ENCODE results near the gene KPRP.

KPRP gene

DNA sequence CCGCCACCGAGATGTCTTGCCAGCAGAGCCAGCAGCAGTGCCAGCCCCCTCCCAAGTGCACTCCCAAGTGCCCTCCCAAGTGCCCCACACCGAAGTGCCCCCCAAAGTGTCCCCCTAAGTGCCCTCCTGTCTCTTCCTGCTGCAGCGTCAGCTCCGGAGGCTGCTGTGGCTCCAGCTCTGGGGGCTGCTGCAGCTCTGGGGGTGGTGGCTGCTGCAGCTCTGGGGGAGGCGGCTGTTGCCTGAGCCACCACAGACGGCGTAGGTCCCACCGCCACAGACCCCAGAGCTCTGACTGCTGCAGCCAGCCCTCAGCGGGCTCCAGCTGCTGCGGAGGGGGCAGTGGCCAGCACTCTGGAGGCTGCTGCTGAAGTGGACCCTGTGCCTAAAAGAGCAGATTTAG, 18.5 kb downstream of the KPRP start:
- no peak for DNase-seq

DNA sequence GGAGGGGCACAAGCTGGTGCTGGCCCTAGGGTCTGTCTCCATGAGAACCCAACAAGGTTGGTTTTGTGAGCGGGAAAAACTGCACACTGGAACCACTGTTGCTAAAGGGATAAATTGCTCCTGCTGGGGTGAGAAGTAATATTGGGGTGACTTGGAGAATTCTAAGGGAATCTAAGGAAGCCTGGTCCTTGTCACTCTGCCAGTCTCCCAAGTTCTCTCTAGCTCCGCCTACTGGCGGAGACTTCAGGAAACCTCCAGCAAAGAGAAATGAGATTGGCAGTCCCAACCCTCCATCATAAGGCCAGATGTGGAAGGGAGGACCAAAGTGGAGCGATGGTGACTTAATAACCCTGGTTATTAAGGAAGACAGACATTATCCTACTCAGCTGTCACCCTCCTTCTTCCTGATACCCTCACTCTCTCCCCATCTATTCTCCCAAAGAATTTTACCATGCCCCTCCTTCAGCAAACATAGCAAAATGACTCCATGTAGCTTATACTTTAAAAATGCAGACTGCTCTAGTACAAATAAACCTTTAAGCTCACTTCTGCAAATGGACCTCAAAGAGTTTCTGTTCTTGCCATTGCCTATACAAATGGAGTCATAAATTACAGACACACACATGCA, 19.8 kb downstream of the KPRP start:
- DNase-seq = peak in 2 of 3 donors; percentile 16 to 37

DNA sequence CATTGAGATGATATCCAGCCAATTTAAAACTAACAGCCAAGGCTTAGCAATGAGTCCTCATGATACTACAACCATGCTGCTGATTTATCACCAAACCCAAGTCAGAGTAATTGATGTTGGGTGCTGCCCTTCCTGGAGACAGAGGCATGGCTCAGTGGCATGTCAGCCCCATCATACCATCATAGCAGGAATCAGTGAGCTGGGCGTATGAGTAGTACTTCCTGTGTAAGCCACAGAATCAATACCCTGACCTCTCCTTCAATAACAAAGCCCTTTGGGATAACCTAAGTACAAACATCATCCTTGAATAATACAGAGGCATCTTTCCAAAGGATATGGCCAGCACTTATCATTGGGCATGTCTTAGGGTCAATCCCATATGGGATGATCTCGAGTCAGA, 25.3 kb downstream of the KPRP start:
- no peak for DNase-seq

DNA sequence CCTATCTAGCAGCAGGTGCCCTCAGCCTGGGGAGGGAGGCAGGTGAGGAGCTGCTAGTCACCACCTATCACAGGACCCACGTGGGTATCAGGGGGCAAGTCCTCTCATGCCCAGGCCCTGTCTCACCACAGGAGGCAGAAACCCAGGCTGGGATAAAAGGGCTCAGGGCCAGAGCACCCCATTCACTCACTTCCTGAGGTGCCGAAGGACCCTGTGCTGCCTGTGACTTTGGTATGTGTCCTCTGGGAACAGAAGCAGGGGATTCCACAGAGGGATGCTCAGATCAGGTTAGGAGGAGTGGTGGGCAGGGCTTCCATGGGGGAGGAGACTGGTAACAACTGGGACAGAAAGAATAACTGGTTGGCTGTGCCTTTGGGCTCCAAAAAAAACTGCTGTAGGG, 28.3 kb downstream of the KPRP start, which contains the start of gene LCE1E:
Gene LCE1E, plus strand, starts transcription at position 181 of the 400 bp plus-strand sequence. CDS start 1,043 bp downstream, outside the sequence.
- no peak for DNase-seq

DNA sequence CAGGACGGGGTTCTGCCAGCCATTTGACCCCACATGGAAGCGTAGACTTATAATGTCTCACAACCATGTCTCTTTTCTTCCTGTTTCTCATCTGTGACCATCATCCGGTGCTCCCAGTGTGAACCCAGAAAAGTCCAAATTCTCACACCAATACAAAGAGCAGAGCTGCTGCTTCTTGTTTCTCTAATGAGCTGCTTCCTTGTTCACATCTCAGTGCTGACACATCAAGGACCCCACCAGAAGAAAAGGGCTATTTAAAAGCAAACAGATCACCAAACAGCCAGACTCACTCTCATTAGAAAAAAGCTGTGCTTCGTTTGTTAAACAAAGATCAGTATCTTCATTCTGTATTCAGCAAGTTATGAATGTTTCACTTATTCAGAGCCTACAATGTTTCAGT, 37.9 kb downstream of the KPRP start:
- no peak for DNase-seq

DNA sequence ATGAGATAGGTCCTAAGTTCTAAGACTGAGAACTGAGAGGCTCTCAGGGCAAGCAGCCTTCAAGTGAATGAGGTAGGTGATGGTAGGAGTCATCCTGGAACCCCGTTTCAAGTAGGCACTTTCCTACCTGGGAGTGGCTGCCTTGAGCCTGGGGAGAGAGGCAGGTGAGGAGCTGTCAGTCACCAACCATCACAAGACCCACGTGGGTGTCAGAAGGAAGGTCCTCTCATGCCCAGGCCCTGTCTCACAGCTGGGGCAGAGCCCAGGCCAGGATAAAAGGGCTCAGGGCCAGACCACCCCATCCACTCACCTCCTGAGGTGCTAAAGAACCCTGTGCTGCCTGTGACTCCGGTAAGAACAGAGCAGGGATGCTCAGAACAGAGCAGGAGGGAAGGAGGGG, 38.6 kb downstream of the KPRP start, which contains the start of gene LCE1D:
Gene LCE1D, plus strand, starts transcription at position 301 of the 400 bp plus-strand sequence. CDS start 1,074 bp downstream, outside the sequence.
- no peak for DNase-seq

DNA sequence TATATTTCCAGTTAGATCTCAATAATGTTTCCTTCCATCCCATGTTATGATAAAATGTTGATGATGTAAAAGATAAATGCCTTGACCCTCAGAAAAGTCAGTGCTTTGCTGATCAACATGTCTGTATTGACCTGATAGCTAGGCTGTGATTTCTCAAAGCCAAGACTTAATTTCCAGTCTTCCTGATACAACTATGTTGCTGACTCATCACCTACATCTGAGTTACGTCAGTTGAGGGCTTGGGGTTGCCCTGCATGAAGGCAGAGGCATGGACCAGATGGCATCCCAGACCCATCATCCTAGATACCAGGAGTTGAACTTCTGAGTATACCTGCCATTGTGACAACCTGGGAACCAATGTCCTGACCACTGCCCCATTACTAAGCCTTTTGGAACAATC, 43.5 kb downstream of the KPRP start:
- DNase-seq = no peak

DNA sequence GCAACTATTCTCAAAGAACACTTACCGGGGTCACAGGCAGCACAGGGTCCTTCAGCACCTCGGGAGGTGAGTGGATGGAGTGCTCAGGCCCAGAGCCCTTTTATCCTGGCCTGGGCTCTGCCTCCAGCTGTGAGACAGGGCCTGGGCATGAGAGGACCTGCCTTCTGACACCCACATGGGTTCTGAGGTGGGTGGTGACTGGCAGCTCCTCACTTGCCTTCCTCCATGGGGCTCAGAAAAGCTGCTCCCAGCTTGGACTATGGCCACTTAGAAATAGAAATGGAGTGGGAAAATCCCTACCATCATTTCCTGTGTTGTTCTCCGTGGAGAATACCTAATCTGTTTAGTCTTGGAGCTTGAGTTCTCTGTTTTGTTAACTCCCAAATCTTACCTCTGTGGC, 48.8 kb downstream of the KPRP start, which contains the start of gene LCE1C:
Gene LCE1C, minus strand, starts transcription at position 76 of the 400 bp plus-strand sequence. CDS start 1,173 bp downstream, outside the sequence.
- DNase-seq = no peak

DNA sequence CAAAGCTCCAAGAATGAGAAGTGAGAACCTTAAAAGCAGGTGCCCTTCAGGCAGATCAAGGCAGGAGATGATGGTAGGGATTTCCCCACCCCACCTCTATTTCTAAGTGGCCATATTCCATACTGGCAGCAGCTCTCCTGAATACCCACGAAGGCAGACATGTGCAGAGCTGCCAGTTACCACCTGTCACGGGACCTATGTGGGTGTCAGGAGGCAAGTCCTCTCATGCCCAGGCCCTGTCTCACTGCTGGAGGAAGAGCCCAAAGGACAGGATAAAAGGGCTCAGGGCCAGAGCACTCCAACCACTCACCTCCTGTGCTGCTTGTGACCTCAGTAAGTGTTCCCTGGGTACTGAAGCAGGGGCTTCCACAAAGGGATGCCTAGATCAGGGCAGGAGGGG, 53.2 kb downstream of the KPRP start:
- no peak for DNase-seq

Measured in suppressor macrophage treated with lipopolysaccharide for 1 hour (primary cell).